GM19043 (cell line): ENCODE results near the gene COL4A2.

Source experiments
- ATAC-seq: cut with Tn5 transposase; IDR thresholded peaks from one replicate; pipeline ENCODE4 v1.9.1; 2021; ENCODE audit warnings: low read depth; ENCODE audit not compliant: unreplicated experiment

COL4A2 gene

GRCh38 chr13:110430391-110431336, 123.6 kb downstream of the COL4A2 start:
- no peak for ATAC-seq

DNA sequence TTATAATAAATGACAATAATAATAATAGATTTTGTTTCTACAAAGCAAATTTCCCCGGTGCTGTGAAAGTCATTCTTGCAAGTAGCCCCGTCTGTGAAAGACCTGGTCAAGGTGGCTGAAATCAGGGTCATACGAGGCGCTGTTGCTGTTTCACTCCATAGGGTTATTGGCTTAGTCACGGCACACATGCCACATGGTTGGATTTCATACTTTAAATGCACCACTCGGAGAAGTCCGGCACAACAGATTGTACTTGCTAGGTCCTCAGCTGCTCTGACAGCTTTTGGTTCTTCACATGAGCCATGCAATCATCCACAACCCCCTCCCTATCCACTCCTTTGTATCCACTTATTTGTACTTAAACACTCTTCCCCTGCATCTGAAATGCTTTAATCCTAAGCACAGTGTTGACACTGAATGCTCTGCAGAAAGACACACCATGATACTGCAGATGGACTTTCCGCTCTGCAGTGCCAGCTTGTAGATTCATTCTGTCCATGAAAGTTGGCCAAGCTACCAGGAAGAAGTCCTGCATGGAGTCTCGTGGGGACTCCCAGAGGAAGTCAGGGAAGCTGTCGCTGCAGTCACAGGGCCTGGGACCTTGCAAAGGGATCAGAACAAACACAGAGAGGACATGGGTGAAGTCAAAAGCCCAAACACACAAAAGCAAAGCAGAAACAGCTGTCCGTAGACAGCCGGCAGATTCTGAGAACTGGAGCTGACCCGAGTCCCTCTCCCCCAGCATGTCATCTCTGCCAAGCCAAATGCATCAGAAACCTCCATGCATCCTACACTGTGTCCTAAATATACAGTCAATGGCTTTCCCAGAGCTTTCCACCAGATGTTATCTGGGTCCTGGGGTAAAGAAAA, 124.6 kb downstream of the COL4A2 start:
- no peak for ATAC-seq

GRCh38 chr13:110432522-110432921, 125.4 kb downstream of the COL4A2 start:
- no peak for ATAC-seq

DNA sequence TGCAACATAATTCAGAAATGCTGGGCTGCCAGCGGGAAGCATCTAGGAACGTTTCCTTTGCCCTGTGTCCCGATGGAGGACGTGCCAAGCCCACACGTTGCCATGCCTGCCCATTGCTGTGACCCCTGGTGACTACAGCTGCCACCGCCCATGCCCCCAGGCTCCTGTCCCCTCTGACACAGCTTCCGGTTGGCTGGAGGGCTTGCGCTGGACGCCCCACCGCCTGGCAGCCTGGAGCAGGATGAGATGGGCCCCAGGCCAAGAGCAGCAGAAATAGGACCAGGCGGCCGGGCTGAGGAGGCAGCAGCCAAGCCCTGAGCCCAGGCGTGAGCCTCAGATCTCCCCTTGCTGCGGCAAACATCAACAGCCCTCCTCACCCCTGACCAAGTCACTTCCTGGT, 125.9 kb downstream of the COL4A2 start:
- ATAC-seq, result no peak

DNA sequence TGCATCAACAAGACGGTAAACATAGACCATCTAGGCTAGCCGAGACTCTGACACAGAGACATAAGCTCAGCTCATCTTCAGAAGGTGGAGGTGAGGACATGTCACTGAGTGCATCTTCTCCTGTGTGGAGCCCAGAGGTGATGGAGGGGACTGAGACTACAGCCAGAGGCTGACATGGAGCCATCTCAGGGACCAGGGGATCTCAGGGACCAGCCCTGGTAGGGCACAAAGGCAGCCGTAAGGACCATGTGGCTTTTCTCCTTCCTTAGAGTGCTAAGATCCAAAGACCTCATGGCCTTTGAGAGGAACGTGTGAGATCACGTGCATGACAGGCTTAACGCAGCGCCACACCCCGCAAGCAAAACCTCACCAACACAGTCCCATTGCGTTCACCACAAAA, 127.5 kb downstream of the COL4A2 start:
- ATAC-seq, result no peak

GRCh38 chr13:110435331-110435730, 128.2 kb downstream of the COL4A2 start:
- no peak for ATAC-seq

- ATAC-seq, result no peak
Observed at GRCh38 chr13:110436276-110436675, 129.2 kb downstream of the COL4A2 start.

DNA sequence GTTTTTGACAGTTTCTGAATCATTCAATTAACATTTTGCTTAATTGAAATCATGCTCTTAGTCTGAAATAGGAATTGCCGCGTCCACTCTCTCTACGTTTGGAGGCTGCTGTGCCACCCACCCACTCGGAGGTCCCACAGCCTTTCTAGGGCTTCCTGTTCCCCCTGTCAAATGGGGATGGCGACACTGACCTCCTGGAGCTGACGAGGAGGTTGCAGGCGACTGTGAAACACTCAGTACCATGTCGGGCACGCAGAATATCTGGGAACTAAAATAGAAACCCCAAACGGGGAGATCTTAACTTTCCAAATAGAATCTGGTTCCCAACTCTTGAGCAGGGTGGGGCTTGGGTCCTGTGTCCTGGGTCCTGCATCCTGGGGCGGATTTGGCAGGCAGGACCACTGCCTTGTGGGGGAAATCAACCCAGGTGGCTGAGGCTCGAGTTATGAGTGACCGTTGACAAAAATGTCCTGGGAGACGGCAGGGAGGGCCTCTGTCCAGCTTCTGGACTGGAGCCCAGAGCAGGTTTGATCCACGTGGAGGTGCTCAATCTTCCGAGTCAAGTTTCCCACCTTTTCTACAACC, 129.8 kb downstream of the COL4A2 start:
- no peak for ATAC-seq

- no peak for ATAC-seq
Observed at GRCh38 chr13:110438211-110438610, 131.1 kb downstream of the COL4A2 start.

DNA sequence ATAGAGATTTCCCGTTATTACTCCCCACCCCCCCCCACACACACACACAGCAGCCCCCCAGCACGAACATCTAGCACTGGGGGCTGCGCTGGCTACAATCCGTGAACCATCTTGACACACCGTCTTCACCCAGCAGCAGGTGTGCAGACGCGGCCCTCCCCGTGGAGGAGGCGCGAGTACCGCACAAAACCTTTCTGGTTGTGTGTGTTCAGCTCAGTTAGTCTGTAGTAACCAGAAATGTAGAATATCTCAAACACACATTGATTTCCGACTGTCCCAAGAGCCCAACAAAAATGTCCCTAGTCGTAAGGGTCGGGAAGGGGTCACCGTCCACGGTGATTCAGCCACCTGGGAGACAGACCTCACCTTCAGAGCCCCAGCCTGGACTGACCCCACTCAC, 131.7 kb downstream of the COL4A2 start:
- ATAC-seq, result no peak

GRCh38 chr13:110440946-110441731, 134.1 kb downstream of the COL4A2 start:
- no peak for ATAC-seq

GRCh38 chr13:110442930-110443621, 136.0 kb downstream of the COL4A2 start:
- ATAC-seq, result no peak

DNA sequence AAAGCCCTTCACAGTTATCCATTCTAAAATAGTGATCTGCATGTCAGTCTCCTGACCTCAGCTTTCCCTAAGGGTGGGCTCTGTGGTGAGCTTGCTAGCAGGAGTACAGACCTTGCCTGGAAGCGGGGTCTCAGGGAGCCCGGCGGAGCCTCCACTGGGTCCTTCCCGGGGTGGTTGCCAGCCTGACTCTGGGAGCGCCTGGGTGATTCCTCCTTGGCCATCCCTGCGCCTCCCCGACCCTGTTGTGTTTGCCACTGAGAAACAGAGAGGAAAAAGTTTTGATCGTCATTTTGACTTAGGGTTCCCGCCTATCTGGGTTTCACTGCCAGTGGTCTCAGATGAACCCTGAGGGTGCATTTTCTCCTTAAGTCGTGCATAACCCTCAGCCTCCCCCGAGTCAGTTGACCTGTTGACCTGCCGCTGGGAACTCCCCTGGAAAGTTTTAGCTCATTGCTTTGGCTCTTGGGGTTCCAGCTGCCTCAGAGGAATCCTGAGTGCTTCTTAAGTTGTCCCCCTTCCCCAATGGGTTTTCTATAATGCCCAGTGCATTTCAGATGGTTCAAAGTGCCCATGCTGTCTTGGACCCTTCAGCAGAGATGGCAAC, 136.6 kb downstream of the COL4A2 start:
- ATAC-seq, result no peak

- no peak for ATAC-seq
Observed at GRCh38 chr13:110444226-110444653, 137.2 kb downstream of the COL4A2 start.

- ATAC-seq, result peak; percentile 53
Observed at GRCh38 chr13:110445183-110445582, 138.1 kb downstream of the COL4A2 start.

GRCh38 chr13:110445722-110446574, 138.9 kb downstream of the COL4A2 start:
- no peak for ATAC-seq

DNA sequence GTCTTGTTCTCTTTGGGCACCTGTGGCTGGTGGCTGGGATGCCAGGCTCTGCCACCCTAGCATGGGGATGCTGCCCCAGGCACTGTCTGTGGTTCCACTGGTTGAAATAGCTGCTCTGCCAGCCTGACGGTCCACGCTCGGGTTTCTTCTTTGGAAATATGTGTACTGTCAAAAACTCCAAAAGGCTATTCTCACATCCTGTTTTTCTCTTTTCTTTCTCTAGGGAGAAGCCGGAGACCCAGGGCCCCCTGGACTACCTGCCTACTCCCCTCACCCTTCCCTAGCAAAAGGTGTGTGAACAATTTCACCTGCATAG, 139.4 kb downstream of the COL4A2 start:
- ATAC-seq, result no peak

DNA sequence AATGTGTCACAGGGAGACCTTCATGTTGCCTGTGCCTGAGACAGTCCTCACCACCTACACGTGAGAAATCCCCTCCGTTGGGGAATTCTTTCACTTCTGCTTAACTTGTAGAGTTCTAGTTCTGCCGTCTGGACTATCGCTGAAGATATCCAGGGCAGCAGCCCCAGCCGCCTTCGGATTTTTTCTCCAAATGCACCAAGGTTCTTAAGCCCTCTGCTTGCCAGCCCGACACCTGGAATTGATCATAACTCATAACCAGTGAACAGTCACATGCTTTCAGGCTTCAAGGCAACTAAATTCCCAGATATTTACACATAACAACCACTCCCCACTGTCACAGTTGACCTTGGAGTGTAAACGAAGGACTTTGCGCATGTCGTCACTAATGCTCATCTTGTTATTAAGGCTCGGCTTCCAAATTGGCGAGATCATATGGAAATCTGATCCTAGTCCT, 140.0 kb downstream of the COL4A2 start:
- no peak for ATAC-seq
